ENCODE data around the gene CD209.
"Not testable (repeated sequence)": the region's sequence is repeated elsewhere in the genome, so short reads cannot be mapped to it uniquely, and the experiment has no call there.

Gene CD209

DNA sequence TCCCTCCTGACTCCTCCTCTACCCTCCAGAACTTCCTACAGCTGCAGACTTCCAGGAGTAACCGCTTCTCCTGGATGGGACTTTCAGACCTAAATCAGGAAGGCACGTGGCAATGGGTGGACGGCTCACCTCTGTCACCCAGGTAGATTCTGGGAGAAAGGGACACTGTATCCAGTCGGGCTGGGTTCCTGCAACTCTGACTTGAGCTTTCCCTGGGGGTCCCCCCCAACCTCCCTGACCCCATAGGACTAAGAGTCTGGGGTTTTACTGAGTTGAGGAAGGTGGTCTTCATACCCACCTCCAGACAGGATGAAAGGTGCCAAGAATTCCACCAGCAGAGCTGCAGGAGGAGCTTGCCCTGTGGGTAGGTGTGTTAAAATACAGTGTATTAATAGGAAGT is 20.2 kb upstream of the CD209 start:
- DNase-seq (ENCODE audit: extremely low read depth, low read depth) = no peak
- no peak for TF ChIP-seq CTCF (IDR thresholded peaks at IDR 0.05; ENCODE audit: low read depth, low read length)

DNA sequence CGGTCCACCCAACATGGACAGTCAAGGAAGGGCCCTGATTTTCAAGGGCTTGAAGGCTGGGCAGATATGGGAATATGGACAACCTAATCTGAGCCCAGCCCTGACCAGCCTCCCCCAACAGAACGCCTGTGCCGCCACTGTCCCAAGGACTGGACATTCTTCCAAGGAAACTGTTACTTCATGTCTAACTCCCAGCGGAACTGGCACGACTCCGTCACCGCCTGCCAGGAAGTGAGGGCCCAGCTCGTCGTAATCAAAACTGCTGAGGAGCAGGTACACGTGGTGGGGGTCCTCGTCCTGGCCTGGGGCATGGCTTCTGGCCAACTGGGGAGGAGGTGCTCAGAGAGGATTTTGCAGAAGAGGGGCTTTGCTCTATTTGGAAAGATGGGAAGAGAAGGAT is 19.2 kb upstream of the CD209 start:
- TF ChIP-seq CTCF (IDR thresholded peaks at IDR 0.05; ENCODE audit: low read depth, low read length) = no peak
- no peak for DNase-seq (ENCODE audit: extremely low read depth, low read depth)

GRCh38 chr19:7765043-7765442 is 17.7 kb upstream of the CD209 start:
- DNase-seq (ENCODE audit: extremely low read depth, low read depth) = not testable (repeated sequence)

DNA sequence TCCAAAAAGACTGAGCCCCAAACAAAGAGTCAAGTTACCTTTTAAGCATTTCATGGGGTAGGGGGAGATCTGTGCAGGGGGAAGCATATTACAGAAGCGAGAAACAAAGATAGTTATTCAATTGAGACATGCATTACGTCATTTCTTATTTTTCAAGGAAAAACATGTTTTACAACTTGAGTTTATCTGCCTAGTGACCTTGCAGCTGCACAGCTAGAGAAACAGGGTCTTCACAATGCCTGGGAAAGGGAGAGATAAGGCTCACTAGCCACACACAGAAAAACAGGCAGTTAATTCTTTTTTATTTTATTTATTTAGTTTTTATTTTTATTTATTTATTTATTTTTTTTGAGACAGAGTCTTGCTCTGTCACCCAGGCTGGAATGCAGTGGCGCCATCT is 16.8 kb upstream of the CD209 start:
- DNase-seq (ENCODE audit: extremely low read depth, low read depth) = not testable (repeated sequence)

- TF ChIP-seq CTCF (IDR thresholded peaks at IDR 0.05; ENCODE audit: low read depth, low read length) = no peak
- DNase-seq (ENCODE audit: extremely low read depth, low read depth) = no peak
Measured at GRCh38 chr19:7763696-7764095, 16.4 kb upstream of the CD209 start.

DNA sequence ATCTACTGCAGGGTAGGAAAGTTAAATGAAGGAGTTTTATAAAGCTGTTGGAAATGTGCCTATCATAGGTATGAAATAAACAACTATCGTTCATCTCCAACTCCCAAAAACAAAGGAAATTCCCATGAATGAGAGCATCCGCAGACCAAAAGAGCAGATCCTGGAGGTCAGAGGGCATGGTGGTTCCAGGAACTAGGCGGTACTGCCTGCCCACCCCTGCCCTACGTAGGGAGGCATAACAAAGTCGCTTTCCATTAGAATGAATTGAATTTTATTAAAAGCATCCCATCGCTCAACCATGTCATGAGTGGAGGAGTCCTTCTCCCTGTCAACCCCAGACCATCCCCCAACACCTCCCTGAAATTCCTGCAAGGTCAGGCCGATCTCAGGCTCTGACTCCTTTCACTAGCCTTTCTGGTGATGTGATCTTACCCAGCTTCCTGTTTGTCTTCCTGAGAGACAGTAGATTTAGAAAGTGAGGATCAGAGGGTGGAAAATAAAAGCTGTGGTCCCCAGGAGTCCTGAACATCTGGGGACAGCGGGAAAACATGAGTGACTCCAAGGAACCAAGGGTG is 15.5 kb upstream of the CD209 start, which contains the start of gene CLEC4M:
TSS of gene CLEC4M (plus strand) at position 525 of the 575 bp plus-strand sequence. CDS start at position 549, 24 bp downstream.
- TF ChIP-seq CTCF (IDR thresholded peaks at IDR 0.05; ENCODE audit: low read depth, low read length) = no peak
- no peak for DNase-seq (ENCODE audit: extremely low read depth, low read depth)

DNA sequence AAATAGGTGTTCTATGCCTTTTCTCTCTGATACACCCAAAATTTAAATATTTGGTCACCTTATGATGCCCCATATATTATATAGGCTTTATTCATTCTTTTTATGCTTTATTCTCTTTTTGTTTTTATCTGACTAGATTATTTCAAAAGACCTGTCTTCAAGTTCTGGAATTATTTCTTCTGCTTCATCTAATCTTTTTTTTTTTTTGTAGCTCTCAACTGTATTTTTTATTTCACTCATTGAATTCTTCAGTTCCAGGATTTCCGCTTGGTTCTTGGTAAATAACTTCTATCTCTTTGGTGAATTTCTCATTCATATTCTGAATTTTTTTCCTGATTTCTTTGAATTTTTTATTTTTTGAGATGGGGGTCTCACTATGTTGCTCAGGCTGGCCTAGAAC is 11.8 kb upstream of the CD209 start:
- TF ChIP-seq CTCF (IDR thresholded peaks at IDR 0.05; ENCODE audit: low read depth, low read length) = no peak

GRCh38 chr19:7757358-7757757 is 10.0 kb upstream of the CD209 start:
- TF ChIP-seq CTCF (IDR thresholded peaks at IDR 0.05; ENCODE audit: low read depth, low read length) = no peak

More for the DNA sequence above, 11.8 kb upstream of the CD209 start:
- no peak for DNase-seq (ENCODE audit: extremely low read depth, low read depth)

More at GRCh38 chr19:7757358-7757757, 10.0 kb upstream of the CD209 start:
- no peak for DNase-seq (ENCODE audit: extremely low read depth, low read depth)
